Measurements from ENCODE around the gene ENAH.
A peak's percentile ranks its signal among the peaks of the same experiment; 100 is the strongest.

ENAH gene

GRCh38 chr1:225468270-225469020 lies 184.5 kb downstream of the ENAH start:
- DNase-seq: no peak

GRCh38 chr1:225467193-225468020 lies 185.5 kb downstream of the ENAH start:
- DNase-seq: no peak

GRCh38 chr1:225466848-225467192 lies 186.1 kb downstream of the ENAH start:
- DNase-seq: no peak

GRCh38 chr1:225465793-225466517 lies 187.0 kb downstream of the ENAH start:
- DNase-seq: no peak

GRCh38 chr1:225464851-225465792 lies 187.8 kb downstream of the ENAH start:
- no peak for DNase-seq

- peak; percentile 14 for DNase-seq
These were observed 190.0 kb downstream of the ENAH start for GRCh38 chr1:225462714-225463574.

- DNase-seq: peak; percentile 27
These were observed 190.6 kb downstream of the ENAH start for GRCh38 chr1:225462429-225462713.

- no peak for DNase-seq
These were observed 191.1 kb downstream of the ENAH start for GRCh38 chr1:225461533-225462428.

GRCh38 chr1:225460737-225461532 lies 192.0 kb downstream of the ENAH start:
- DNase-seq: no peak

GRCh38 chr1:225460021-225460736 lies 192.7 kb downstream of the ENAH start:
- DNase-seq: no peak

- no peak for DNase-seq
These were observed 194.7 kb downstream of the ENAH start for GRCh38 chr1:225458222-225458631.

- DNase-seq: peak; percentile 90
These were observed 198.2 kb downstream of the ENAH start for GRCh38 chr1:225454733-225455132.

GRCh38 chr1:225453797-225454648 lies 198.9 kb downstream of the ENAH start:
- DNase-seq: peak; percentile 72

- no peak for DNase-seq
These were observed 200.9 kb downstream of the ENAH start for GRCh38 chr1:225451840-225452515.

- DNase-seq: no peak
These were observed 201.6 kb downstream of the ENAH start for GRCh38 chr1:225451340-225451739.

- no peak for DNase-seq
These were observed 202.3 kb downstream of the ENAH start for GRCh38 chr1:225450491-225451191.

- DNase-seq: no peak
These were observed 203.1 kb downstream of the ENAH start for GRCh38 chr1:225449774-225450173.

Measured in DMS53 (cell line).